HL-60/S4 treated with phorbol 12-myristate 13-acetate at 8.2 ng/mL for 4 days and 3 days (cell line): Measurements from ENCODE around the gene GAMT.

Experiments
- in situ Hi-C: fragments of 300-500 bp; cut with MboI; formaldehyde crosslinking; loops from 2 replicates; pipeline ENCODE4 v1.15.0; 2022; ENCODE audit warnings: low sequenced_read_pairs

GAMT gene

GRCh38 chr19:1366899-1367870 lies 34.2 kb downstream of the GAMT start:
- in situ Hi-C loops: no loop called here

- in situ Hi-C loops: no loop called here
Observed at GRCh38 chr19:1366296-1366695, 35.0 kb downstream of the GAMT start.

DNA sequence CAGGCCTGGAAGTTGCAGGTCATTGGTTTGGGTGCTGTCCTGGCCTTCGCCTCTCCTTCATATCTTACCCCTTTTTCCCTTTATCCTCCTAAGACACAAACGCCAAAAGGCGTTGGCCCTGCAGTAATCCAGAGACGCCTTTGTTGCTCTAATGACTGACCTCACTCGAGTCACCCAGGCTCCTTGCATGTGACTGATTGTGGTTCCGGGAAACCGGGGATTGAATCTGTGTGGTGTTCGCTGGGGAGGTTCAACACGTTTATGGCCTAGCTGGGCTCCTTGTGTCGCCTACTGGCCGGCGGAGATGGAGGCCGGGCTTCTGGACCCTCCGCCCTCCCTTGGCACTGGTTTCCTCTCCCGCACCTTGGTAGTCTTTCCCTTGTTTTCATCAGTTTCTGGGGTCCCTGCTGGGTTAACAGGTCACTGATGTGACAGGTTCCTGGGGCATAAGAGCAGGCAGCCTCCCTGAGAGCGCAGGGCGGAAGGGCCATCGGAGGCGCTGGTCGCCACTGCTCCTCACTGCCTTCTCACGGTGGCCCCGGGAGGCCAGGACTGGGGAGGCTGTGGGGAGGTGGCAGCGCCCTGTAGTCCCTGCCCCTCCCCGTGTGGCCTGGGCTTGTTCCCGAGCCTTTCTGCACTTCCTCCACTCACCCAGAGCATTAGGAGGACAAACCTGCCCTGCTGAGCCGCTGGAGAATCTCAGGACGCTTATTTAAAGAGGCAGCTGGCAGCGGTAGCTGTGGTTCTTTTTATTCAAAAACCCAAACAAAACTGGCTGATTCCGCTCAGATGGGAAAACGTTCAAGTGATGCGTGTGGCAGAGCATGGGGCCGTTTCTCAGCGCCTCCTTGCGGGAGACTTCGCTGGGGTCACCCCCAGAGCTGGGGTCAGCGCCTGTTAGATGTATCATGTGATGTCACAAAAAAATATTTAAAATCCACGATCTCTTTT lies 35.7 kb downstream of the GAMT start:
- in situ Hi-C loops: no loop called here

GRCh38 chr19:1364070-1364704 lies 37.2 kb downstream of the GAMT start:
- in situ Hi-C loops: no loop called here

DNA sequence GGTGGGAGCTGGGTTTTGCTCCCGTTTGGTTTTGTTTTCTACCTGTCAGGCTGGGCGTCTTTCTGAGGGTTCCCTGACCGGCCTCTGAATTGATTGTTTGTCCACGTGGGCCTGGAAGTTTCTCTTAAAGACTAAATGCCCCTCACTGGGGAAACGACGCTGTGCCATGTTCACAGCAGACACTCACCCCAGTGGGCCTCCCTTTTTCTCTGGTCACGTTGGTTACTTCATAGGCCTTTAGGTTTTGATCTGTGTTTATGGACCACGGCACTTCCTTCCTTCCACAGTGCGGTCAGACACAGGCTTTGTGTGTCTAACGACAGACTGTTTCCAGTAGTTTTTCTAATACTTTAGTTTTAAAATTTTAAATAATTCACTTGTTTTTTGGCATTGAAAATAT lies 37.7 kb downstream of the GAMT start:
- in situ Hi-C loops: no loop called here

GRCh38 chr19:1362387-1363257 lies 38.7 kb downstream of the GAMT start:
- in situ Hi-C loops: no loop called here

DNA sequence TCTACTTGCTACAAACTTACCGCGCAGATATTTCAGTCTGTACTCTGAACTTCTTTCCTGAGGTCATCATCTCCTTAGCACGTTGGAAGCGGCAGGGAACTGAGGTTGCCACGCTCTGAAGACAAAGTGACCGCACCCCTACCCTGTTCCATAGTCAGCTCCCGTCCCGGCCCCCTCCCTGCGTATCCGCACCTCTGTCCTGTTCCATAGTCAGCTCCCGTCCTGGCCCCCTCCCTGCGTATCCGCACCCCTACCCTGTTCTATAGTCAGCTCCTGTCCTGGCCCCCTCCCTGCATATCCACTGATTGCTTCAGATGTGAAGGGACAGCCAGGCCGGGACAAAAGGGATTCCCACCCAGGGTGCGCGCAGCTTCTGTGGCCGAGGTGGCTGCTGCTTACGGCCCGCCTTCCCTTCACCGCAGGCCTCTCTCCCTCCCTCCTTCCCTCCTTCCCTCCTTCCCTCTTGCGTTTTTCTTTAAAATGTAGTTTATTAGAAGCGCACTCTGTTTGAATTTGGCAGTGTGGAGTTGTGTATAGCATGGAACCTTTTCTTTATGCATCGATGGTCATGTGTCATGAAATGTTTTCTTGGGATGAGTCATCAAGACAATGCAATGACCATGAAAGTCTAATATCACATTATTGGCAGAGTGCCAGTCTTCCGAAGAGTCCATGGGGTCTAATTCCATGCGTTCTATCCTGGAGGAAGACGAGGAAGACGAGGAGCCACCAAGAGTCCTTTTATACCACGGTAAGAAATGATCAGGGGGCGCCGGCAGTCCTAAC lies 39.5 kb downstream of the GAMT start:
- in situ Hi-C loops: no loop called here

GRCh38 chr19:1360818-1361461 lies 40.4 kb downstream of the GAMT start:
- in situ Hi-C loops: no loop called here

GRCh38 chr19:1360126-1360817 lies 41.1 kb downstream of the GAMT start:
- in situ Hi-C loops: no loop called here

DNA sequence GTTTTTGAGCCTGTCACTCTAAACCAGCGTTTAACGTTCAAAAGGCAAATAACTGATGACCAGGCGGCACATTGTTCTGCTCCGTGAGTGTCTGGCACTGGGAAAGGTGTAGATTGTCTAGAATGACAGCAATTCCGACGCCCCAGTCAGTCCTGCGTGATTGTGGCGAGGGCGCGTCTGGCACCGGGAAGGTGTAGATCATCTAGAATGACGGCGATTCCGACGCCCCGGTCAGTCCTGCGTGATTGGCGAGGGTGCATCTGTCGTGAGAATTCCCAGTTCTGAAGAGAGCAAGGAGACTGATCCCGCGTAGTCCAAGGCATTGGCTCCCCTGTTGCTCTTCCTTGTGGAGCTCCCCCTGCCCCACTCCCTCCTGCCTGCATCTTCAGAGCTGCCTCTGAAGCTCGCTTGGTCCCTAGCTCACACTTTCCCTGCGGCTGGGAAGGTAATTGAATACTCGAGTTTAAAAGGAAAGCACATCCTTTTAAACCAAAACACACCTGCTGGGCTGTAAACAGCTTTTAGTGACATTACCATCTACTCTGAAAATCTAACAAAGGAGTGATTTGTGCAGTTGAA lies 43.7 kb downstream of the GAMT start:
- in situ Hi-C loops: no loop called here

GRCh38 chr19:1356508-1356865 lies 44.9 kb downstream of the GAMT start:
- in situ Hi-C loops: no loop called here

- in situ Hi-C loops: no loop called here
Observed at GRCh38 chr19:1355568-1356507, 45.5 kb downstream of the GAMT start.

GRCh38 chr19:1354970-1355567 lies 46.3 kb downstream of the GAMT start:
- in situ Hi-C loops: no loop called here

GRCh38 chr19:1353144-1353543 lies 48.2 kb downstream of the GAMT start:
- in situ Hi-C loops: no loop called here

DNA sequence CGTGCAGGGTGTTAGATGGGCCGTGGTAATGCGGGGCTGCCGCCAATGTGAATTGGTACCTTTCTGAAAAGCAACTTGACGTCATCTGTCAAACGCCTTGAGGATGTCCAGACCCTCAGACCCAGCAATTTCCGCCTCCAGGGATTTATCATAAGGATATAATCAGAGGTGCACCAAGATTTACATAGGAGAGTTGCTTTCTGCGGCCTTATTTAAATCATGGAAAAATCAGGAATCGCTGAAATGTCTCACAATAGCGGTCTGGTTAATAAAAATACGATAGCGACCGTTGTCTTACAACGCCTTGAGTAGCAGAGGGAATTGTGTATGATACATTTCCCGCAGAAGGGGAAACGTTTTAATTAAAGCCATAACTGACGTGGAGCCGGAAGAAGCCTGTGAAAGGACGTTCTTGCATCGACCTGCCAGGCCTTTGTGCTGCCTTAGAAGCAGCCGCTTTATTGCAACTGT lies 49.9 kb downstream of the GAMT start:
- in situ Hi-C loops: no loop called here

- in situ Hi-C loops: no loop called here
Observed at GRCh38 chr19:1350867-1351266, 50.5 kb downstream of the GAMT start.
